SH-SY5Y (cell line): ENCODE measurements around the gene PIAS1.

Experiments
- GATA2 ChIP-seq: IDR thresholded peaks from 2 replicates; pipeline ENCODE4 v1.6.1; 2011; ENCODE audit warnings: mild to moderate bottlenecking, low read depth, low read length
- GATA3 ChIP-seq: IDR thresholded peaks from 2 replicates; pipeline ENCODE4 v1.6.1; 2011; ENCODE audit warnings: low read depth, mild to moderate bottlenecking, low read length, moderate library complexity

PIAS1 gene

DNA sequence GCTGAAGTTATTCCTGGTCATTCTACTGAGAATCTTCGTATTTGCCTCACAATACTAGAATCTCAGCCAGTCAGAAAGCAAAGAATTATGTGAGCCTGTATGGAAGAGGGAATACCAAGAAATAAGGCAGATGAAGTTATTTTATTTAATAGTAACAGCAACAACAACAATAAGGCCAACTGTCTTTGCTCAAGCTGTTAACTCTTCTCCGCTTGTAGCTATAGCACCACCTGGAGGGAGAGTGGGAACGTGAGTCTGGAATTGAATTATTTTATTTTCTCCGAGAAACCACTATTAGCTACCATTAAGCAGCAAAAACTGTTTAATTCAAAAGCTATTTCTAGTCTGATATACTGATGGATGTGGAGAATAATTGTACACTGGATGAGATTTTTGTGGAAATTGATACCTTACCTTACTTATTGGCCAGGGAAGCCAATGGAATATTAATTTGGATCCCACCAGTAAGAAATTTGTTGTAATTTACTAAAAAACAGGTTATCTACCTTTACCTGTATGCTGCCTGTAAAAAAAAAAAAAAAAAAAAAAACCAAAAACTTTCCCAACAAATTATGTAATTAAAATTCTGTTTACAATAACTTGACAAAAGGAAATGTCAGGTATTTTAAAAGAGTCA is 100.9 kb downstream of the PIAS1 start:
- no peak for TF ChIP-seq GATA2
- no peak for TF ChIP-seq GATA3

DNA sequence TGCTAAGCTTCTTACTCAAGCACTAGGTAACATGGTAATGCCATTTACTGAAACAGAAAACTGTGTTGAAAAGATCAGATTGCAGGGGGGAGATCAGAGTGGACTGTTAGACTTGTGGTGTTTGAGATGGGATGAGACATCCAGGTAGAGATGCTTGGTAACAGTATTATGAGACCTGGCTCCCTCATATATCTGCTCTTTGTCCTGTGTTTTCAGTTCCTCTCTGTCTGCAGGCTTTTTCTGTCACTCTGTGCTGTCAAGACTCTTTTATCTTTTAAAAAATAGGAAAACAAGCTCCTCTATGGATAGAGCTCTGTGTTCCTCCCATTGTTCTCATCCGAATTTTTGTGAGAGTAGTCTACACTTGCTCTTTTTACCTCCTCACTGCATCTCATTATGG is 103.0 kb downstream of the PIAS1 start:
- no peak for TF ChIP-seq GATA3

DNA sequence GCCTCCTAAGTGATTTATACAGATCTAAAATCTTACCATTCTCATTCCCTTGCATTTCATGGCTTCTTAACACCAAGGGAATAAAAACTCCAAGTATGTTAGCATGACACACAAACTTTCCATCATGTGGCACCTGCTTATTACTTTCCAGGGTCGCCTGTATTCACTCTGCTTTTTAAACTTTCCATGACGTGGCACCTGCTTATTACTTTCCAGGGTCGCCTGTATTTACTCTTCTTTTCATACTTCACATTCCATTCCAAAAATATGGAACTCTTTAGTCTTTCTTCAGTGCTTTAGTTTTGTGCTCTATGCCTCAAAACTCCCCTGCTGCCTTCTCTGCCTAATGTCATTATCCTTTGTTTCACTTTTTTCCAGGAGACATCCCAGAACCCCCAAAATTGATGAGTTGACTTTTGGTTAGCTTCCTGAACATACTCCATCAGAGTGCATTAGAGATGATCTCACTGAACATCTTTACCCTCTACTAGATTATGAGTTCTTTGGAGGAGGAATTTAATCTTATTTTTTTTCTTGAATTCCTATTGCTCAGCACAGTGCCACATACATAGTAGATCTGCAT is 104.0 kb downstream of the PIAS1 start:
- TF ChIP-seq GATA3 (no peak), GATA2 (no peak)

DNA sequence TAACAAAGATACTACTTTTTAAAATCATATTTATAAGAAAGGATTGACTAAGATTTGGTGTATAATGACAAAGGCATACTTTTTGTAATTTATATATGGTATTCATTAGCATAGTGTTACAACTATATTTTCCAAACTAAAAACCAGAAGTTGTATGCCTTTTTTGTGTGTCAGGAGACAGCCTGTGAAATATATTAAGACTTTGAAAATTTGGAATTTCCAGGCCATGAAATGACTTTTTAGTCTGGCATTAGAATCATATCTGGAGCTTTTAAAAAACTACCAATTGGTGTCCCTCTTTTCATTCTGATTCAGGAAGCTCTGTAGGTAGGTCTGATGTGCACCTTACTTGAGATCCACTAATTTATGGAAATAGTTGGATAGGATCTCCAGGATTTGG is 109.1 kb downstream of the PIAS1 start:
- TF ChIP-seq GATA2 (no peak), GATA3 (no peak)

DNA sequence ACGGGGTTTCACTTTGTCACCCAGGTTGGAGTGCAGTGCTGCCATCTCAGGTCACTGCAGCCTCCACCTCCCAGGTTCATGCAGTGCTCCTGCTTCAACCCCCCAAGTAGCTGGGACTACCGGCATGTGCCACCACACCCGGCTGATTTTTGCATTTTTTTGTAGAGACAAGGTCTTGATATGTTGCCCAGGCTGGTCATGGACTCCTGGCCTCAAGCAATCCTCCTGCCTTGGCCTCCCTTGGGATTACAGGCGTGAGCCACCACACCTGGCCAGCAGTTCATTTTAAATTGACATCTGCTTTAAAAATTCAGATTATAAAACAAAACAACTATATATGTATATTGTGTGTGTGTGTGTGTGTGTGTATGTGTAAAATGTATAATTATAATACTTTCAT is 112.7 kb downstream of the PIAS1 start:
- TF ChIP-seq GATA2, result no peak

DNA sequence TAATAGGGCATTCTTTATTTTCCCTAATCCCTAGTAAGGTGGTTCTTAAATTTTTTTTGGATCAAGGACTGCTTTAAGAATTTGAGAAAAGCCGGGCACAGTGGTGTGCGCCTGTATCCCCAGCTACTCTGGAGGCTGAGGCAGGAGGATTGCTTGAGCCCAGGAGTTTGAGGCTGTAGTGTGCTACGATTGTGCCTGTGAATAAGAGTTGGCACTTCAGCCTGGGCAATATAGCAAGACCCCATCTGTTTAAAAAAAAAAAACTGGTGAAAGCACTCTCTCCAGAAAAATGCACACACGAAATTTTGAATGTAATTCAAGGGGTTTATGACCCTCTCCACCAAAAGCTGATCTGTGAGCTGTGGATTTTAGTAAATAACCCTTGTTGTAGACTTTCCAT is 119.0 kb downstream of the PIAS1 start:
- TF ChIP-seq GATA2 (no peak), GATA3 (no peak)

DNA sequence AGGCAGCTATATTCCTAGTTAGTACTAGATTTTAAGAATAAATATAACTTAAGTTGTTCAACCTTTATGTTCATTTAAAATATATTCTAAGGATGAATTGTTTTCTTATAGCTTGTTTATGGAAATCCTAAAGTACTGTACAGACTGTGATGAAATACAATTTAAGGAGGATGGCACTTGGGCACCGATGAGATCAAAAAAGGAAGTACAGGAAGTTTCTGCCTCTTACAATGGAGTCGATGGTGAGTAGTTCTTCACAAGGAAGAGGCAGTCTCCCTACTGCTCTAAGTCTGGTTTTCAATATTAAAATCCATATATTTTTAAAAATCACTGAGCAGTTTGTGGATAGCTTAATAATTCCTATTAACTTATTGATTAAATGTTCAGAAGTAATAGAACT is 121.4 kb downstream of the PIAS1 start:
- TF ChIP-seq GATA3, result no peak
- TF ChIP-seq GATA2, result no peak

DNA sequence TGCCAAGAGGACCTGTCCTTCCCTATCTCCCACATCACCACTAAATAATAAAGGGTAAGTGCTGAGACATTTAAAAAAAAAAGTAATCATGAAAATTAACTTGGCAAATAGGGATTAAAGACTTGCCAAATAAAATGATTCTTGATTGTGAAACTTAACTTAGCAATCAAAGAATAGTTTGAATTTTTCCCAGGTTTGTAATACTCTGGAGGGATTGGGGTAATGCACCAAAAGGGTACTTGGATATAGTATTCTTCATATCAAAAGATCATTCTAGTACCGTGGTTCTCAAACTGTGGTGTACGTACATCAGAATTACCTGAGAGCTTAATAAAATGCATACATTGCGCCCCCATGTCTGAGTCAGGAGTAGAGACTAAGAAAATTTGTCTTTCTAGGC is 122.5 kb downstream of the PIAS1 start:
- TF ChIP-seq GATA2, result no peak
- no peak for TF ChIP-seq GATA3

DNA sequence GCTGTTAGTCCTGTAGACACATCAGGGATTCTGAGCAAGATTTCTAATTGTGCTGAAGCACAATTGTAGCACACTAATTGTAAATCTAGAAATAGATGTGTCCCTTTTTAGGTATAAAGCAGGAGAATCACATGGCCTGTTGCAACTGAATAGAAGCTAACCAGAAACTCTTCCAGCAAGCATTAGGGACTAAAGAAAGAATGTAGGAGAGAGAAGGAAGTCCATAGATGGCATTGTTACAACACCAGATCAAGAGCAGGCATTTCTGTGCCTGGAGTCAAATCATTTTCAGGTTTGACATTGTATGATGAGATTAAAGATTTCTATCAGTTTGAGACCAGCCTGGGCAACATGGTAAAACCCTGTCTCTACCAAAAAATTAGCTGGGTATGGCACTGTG is 123.6 kb downstream of the PIAS1 start:
- TF ChIP-seq GATA3 (no peak), GATA2 (no peak)

DNA sequence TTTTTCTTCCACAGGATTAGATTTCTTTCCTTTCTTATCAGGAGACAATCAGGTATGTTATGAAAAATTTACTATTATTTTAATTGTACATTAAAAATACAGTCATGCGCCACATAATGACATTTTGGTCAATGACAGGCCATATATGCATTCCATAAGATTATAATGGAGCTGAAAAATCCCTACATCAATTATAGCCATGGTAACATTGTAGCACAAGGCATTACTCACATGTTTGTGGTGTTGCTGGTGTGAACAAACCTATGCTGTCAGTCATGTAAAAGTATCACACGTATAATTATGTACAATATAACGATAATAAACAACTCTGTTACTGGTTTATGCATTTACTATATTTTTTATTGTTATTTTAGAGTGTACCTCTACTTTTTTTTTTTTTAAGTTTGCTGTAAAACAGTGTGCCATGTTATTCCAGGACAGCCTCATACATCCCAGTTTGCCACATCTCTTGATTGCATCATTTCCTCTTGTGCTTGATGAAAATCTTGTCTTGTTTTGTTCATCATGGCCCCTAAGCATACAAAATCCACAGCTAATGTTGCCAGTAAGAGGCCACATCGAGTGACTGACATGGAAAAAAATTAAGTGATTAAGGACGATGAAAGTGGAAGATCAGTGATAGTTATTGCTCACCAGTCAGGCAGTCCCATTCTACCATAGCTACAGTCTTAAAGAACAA is 129.7 kb downstream of the PIAS1 start:
- TF ChIP-seq GATA3, result no peak
- TF ChIP-seq GATA2, result no peak

DNA sequence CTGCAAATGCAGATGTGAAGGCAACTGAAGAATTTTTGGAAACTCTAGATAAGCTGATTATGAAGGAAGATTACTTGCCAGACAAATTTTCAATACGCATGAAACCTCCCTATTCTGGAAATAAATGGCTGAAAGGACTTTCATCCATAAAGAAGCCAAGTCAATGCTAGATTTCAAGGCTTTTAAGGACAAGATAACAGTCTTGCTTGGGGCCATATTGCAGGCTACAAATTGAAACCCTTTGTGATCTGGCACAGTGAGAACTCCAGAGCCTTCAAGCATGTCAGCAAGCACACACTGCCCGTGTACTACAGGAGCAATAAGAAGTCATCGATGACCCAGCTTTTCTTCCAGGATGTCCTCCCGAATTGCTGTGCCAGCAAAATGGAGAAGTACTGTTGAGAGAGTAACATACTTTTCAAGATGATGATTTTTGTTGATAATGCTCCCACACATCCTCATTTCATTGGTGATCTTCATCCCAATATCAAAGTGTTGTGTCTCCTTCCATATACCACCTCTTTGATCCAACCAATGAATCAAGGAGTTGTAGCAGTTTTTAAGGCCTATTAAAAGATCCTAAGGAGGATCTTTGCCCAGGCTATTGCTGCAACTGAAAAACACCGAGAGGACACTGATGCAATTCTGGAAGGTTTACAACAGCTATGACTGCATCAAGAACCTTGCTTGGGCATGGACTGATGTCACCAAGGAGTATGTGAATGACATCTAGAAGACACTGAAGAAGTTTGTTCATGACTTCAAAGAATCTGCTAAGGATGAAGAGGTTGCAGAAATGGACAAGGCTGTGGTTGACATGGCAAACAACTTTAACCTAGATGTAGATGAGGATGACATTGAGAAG is 130.7 kb downstream of the PIAS1 start:
- TF ChIP-seq GATA2, result peak; percentile 50; the same call in 1 of the 2 replicates
- TF ChIP-seq GATA3, result peak; percentile 38; the same call in 1 of the 2 replicates

DNA sequence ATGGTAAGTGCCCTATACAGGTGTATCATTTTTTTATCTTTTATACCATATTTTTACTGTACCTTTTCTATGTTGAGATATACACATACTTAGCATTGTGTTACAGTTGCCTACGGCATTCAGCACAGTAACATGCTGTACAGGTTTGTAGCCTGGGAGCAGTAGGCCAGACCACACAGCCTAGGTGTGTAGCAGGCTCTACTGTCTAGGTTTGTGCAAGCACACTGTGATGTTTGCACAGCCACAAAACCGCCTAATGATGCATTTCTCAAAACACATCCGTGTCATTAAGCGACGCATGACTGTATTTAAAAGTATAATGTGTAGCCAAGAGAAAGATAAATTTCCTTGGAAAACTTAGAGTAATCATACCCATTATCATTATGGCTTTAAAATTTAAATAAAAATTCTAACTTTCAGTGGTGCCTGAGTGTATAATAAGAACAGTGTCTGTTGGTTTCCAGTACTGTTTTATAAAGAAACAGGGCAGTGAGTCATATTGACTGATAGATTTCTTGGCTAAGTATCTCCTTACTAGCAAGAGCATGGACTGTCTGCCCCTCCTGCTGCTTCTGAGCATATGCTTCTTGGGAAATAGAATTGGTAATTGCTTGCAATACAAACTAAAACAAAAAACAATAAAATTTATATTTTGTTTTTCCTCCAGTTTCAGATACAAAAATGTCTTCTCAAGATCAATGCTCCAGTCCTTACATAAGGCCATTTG is 132.7 kb downstream of the PIAS1 start:
- TF ChIP-seq GATA3 (no peak), GATA2 (no peak)

DNA sequence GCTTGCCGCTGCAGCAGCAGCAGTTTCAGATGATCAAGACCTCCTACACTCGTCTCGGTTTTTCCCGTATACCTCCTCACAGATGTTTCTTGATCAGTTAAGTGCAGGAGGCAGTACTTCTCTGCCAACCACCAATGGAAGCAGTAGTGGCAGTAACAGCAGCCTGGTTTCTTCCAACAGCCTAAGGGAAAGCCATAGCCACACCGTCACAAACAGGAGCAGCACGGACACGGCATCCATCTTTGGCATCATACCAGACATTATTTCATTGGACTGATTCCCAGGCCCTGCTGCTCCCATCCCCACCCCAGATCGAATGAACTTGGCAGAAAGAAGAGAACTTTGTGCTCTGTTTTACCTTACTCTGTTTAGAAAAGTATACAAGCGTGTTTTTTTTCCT is 133.4 kb downstream of the PIAS1 start:
- TF ChIP-seq GATA3 (no peak), GATA2 (peak; percentile 53)

DNA sequence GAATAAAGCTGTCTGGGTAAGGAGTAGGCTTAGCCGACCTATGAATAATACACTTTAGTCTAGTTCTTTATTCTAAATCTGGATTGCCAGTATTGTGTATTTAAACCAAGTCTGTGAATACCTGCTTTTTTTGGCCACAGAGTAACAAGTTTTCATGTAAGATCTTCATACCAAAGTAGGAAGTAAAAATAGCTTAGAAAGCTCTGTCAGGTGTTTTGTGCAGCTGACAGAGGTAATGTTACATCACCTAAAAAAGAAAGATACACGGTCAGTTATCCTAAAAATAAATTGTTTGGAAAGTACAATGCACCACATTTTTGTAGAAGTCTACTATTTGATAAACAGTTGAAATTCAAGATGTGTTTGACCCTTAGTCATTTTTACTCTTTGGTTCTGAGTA is 134.5 kb downstream of the PIAS1 start:
- TF ChIP-seq GATA2, result no peak

DNA sequence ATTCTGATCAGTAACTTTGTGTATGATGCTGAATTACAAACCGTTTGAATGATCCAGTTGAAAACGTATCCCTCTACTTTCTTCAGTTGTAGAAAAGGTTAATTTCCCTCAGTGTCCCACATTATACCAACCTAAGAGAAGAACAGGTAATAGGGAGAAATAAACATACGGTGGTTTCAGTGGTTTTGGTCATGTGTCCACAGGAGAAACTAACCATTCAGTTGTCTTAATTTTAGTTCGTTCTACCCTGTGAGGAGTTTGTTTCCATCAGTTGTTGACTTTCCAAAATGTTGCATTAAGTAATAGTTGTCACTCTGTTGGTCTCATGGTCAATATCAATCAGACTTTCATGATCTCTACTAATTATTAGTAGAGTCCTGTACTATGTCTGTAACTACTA is 135.9 kb downstream of the PIAS1 start:
- no peak for TF ChIP-seq GATA2
- no peak for TF ChIP-seq GATA3
